Osteocyte (in vitro differentiated cells): ENCODE measurements around the gene SHISA9. TPM values are rescaled to one million over a fixed set of nuclear protein-coding genes. Genes with fewer than 3 reads are reported as not detected.

Experiments used
- DNase-seq: peaks from one replicate; pipeline ENCODE4 v3.0.0; 2021; ENCODE audit warnings: mixed read lengths; ENCODE audit not compliant: unreplicated experiment; ENCODE audit errors: extremely low spot score
- H3K27ac Mint-ChIP-seq: one replicate; pipeline ENCODE4 v1.8.0; 2021; ENCODE audit warnings: mild to moderate bottlenecking, mixed read lengths; ENCODE audit not compliant: unreplicated experiment
- H3K27me3 Mint-ChIP-seq: one replicate; pipeline ENCODE4 v1.8.0; 2021; ENCODE audit warnings: mixed read lengths; ENCODE audit not compliant: unreplicated experiment
- H3K36me3 Mint-ChIP-seq: one replicate; pipeline ENCODE4 v1.8.0; 2021; ENCODE audit warnings: mixed read lengths; ENCODE audit not compliant: unreplicated experiment
- H3K4me1 Mint-ChIP-seq: one replicate; pipeline ENCODE4 v1.8.0; 2021; ENCODE audit warnings: mixed read lengths; ENCODE audit not compliant: unreplicated experiment
- H3K4me3 Mint-ChIP-seq: one replicate; pipeline ENCODE4 v1.8.0; 2021; ENCODE audit warnings: mild to moderate bottlenecking, moderate library complexity, mixed read lengths; ENCODE audit not compliant: unreplicated experiment
- H3K9me3 Mint-ChIP-seq: one replicate; pipeline ENCODE4 v1.8.0; 2021; ENCODE audit warnings: mixed read lengths; ENCODE audit not compliant: unreplicated experiment
- CTCF ChIP-seq: fragments of 200-600 bp; sonication (generic); IDR thresholded peaks from 2 replicates; pipeline ENCODE4 v1.5.0; 2021; ENCODE audit warnings: antibody characterized with exemption, mild to moderate bottlenecking, moderate library complexity
- total RNA-seq: library from RNA; stranded (reverse); gene quantifications from 2 replicates; pipeline ENCODE4 v1.2.1, GENCODE V29; 2021

Gene SHISA9
- total RNA-seq, 1 donor from 2014 or later, result not detected

DNA sequence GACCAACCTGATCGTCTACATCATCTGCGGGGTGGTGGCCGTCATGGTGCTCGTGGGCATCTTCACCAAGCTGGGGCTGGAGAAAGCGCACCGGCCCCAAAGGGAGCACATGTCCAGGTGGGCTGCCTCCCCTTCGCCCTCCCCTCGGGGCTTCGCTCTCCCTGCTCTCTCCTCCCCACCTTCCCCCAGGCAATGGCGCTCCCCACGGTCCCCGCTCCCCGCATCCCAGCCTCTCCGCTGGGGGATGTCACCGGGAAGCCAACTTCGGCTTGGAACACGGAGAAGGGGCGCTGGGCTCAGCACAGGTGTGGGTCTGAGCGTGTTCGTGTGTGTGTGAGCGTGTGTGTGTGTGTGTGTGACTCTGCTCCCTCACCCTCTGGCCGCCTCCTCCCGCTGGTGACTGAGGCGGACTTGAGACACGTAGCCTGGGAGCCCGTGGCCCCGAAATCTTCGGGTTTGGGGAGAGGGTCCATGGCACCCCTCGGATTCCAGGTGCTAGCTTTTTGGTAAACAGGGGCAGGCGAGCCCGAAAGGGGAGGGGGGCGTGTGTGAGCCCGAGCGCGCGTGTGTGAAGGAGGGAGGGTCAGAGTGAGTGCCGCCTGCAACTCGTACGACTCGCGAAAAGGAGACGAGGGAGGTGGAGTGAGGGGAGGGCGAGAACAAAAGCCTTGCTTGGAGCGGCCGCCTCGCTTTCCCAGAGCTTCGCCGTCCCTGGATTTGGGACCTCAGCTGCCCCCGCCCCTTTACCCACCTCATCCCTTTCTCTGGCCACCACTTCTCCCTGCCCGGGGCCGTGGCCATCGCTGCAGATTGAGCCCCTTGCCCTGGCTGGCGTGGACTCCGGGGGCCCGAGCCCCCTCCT is 1.3 kb downstream of the SHISA9 start:
- Mint-ChIP-seq H3K4me1 (peaks cover 7% of the 10 kb centered on the region), H3K9me3 (no peaks in the 10 kb centered on the region), H3K27me3 (peaks cover 65% of the 10 kb centered on the region), H3K4me3 (peak overlapping the region; percentile 14), H3K36me3 (no peaks in the 10 kb centered on the region), H3K27ac (no peak overlapping the region)
- no peak for DNase-seq
- TF ChIP-seq CTCF, result no peak

GRCh38 chr16:12903407-12904328 is 2.3 kb downstream of the SHISA9 start:
- no peak overlapping the region for H3K27ac Mint-ChIP-seq
- H3K4me1 Mint-ChIP-seq, result peaks cover 7% of the 10 kb centered on the region
- no peak for DNase-seq
- no peaks in the 10 kb centered on the region for H3K36me3 Mint-ChIP-seq
- no peaks in the 10 kb centered on the region for H3K9me3 Mint-ChIP-seq
- peaks cover 57% of the 10 kb centered on the region for H3K27me3 Mint-ChIP-seq
- H3K4me3 Mint-ChIP-seq, result no peak overlapping the region
- no peak for TF ChIP-seq CTCF

DNA sequence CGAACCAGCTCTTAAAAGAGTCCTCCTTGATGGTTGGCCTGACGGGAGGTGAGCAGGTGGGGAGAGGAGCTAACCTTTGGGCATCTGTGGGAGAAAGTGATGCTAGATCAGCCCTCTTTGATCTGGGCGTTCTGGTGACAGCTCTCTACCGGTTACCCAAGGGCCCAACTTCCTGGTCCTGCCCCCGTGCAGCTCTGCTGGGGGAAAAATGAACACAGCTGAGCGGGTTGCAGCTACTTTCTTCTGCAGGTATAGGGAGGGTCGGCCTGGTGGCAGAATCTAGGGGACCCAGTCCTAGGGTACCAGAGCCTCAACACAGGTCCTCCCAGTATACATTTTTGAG is 2.9 kb downstream of the SHISA9 start:
- TF ChIP-seq CTCF, result no peak
- peaks cover 51% of the 10 kb centered on the region for H3K27me3 Mint-ChIP-seq

GRCh38 chr16:12906271-12906670 is 4.9 kb downstream of the SHISA9 start:
- H3K4me1 Mint-ChIP-seq, result peaks cover 4% of the 10 kb centered on the region

More for the DNA sequence above, 2.9 kb downstream of the SHISA9 start:
- H3K4me3 Mint-ChIP-seq, result no peak overlapping the region
- no peaks in the 10 kb centered on the region for H3K36me3 Mint-ChIP-seq
- peaks cover 7% of the 10 kb centered on the region for H3K4me1 Mint-ChIP-seq
- no peaks in the 10 kb centered on the region for H3K9me3 Mint-ChIP-seq
- no peak overlapping the region for H3K27ac Mint-ChIP-seq
- DNase-seq, result no peak

More at GRCh38 chr16:12906271-12906670, 4.9 kb downstream of the SHISA9 start:
- no peaks in the 10 kb centered on the region for H3K36me3 Mint-ChIP-seq
- H3K27ac Mint-ChIP-seq, result no peak overlapping the region
- H3K27me3 Mint-ChIP-seq, result peaks cover 33% of the 10 kb centered on the region
- TF ChIP-seq CTCF, result no peak
- H3K9me3 Mint-ChIP-seq, result no peaks in the 10 kb centered on the region
- no peak overlapping the region for H3K4me3 Mint-ChIP-seq
- DNase-seq, result no peak
